Hepatocyte (in vitro differentiated cells): ENCODE results near the gene ZNF419.

ENCODE experiments used
- EZH2 ChIP-seq: fragments of 200-600 bp; sonication (generic); IDR thresholded peaks from 2 replicates; pipeline ENCODE4 v1.6.1; 2016; ENCODE audit warnings: antibody characterized with exemption, mild to moderate bottlenecking, borderline replicate concordance
- TF ChIP-seq, protein P1 (sequence below): fragments of 200-600 bp; sonication (generic); IDR thresholded peaks from 2 replicates; pipeline ENCODE4 v1.5.1; 2016; ENCODE audit warnings: antibody characterized with exemption, mild to moderate bottlenecking; ENCODE audit not compliant: poor library complexity

DNA sequence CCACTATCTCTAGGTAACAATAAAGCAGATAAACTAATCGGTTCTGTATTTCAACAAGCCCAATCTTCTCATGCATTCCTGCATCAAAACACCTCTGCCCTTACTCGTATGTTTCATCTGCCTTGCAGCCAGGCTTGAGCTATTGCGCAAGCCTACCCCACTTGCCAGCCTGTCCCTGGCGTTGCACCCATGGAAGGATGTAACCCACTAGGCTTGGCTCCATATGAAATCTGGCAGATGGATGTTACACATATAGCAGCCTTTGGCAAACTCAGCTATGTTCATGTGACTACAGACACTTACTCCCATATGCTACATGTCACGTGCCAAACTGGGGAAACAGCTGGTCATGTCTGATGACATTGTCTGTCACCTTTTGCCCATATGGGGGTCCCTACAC, 27.7 kb downstream of the ZNF419 start:
- no peak for TF ChIP-seq EZH2
- TF ChIP-seq, protein P1, sequence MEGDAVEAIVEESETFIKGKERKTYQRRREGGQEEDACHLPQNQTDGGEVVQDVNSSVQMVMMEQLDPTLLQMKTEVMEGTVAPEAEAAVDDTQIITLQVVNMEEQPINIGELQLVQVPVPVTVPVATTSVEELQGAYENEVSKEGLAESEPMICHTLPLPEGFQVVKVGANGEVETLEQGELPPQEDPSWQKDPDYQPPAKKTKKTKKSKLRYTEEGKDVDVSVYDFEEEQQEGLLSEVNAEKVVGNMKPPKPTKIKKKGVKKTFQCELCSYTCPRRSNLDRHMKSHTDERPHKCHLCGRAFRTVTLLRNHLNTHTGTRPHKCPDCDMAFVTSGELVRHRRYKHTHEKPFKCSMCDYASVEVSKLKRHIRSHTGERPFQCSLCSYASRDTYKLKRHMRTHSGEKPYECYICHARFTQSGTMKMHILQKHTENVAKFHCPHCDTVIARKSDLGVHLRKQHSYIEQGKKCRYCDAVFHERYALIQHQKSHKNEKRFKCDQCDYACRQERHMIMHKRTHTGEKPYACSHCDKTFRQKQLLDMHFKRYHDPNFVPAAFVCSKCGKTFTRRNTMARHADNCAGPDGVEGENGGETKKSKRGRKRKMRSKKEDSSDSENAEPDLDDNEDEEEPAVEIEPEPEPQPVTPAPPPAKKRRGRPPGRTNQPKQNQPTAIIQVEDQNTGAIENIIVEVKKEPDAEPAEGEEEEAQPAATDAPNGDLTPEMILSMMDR = no peak
